COLO668 (cell line): ENCODE data around the gene HINT3.
"Not testable (repeated sequence)": the region's sequence is repeated elsewhere in the genome, so short reads cannot be mapped to it uniquely, and the experiment has no call there.

ENCODE experiments used
- DNase-seq: peaks from one replicate; lab custom pipeline; 2025; ENCODE audit not compliant: unreplicated experiment; lab: John Stamatoyannopoulos, UW

HINT3 gene

DNA sequence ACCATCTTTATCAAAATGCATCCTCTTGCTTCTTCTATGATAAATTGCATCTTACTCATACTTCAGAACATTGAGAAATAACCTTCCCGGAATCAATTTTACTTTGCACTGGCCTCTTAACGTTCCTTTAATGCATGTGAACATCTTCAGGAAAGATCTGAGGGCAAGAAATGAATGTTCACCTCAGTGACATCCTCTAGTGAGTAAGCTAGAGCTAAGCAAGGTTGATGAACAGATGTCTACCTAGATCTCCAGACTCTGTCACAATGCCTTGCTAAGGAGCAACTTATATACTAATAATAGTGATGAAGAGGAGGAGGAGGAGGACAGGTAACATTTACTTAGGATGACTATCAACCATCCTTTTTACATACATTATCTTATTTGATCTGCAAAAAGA lies 16.8 kb upstream of the HINT3 start:
- DNase-seq: no peak

GRCh38 chr6:125940247-125941041 lies 16.1 kb upstream of the HINT3 start:
- no peak for DNase-seq

- DNase-seq: no peak
These were observed 13.7 kb upstream of the HINT3 start for GRCh38 chr6:125942672-125943527.

DNA sequence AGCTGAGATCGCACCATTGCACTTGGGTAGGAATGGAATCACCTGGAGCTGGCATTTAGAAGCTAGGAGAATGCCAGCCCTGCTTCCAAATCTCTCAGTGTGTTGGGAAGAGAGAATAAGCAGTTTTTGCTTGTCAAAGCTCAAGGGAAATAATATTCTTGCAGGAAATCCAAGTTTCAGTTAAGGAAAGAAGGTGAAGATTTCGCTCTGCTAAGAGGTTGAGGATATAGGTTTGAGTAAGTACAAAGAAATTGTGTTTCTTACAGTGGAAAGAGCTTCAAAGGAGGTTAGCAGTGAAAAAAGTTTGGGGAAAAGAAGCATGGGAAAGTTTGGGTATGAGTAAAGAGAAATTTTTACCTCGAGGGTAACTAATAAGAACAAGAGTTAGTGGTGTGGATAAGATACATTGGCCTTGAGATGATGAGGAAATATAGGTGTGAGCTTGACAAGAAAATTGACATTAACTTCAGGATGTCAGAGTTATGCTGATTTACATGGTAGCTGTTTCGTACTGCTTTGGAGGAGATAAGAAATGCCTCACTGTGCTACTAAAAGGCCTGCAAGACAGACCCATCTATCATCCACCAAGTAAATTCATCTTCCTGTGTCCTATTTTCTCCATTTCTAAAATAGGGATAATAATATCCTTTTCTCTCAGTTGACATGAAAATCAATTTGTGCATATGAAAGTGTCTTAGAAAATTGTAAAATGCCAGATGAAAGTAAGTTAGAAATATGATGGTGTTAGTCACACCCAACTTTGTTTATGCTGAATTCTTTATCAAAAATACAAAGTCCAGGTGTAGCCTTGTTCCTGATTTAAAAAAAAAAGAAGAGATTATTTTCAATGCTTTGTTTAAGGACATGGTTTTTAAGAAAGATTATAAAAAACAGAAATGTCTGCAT lies 12.8 kb upstream of the HINT3 start:
- no peak for DNase-seq

GRCh38 chr6:125944434-125944816 lies 12.1 kb upstream of the HINT3 start:
- DNase-seq: no peak

- DNase-seq: no peak
These were observed 11.7 kb upstream of the HINT3 start for GRCh38 chr6:125944896-125945295.

- no peak for DNase-seq
These were observed 11.0 kb upstream of the HINT3 start for GRCh38 chr6:125945378-125946141.

- no peak for DNase-seq
These were observed 9.0 kb upstream of the HINT3 start for GRCh38 chr6:125947615-125948014.

DNA sequence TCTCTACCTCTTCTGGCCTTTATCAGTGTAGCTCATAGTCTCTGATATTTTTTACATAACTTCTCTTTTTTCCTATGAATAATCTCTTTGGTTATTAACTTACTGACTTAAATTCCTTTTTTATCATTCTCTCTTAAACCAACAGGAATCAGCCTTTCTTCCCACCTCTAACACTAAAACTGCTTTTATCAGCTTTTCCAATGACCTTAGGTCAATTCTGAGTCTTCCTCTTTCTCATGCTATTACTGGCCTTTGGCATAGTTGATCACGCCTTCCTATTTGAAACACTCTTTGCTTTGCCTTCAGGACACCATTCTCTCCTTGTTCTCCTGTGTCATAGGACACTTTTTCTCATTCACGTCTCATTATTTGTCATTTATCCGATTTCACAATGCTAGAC lies 8.1 kb upstream of the HINT3 start:
- no peak for DNase-seq

DNA sequence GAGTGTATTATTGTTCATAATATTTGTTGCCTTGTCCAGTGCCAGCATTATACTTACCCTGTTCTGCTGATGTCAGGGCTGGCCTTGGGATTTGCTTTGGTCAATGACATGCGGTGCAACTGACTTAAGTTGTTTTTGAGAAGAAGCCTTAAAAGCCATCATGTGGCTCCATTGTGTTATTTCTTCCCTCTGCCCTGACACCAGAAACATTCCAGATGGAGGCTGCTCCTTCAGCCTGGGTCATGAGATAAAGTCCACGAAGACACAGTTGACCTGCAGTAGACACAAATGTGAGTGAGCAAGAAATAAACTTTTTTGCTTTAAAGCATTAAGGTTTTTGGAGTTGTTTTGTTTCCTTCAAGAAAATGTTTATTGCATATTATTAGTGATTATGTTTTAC lies 7.5 kb upstream of the HINT3 start:
- DNase-seq: no peak

GRCh38 chr6:125950293-125950692 lies 6.3 kb upstream of the HINT3 start:
- no peak for DNase-seq

DNA sequence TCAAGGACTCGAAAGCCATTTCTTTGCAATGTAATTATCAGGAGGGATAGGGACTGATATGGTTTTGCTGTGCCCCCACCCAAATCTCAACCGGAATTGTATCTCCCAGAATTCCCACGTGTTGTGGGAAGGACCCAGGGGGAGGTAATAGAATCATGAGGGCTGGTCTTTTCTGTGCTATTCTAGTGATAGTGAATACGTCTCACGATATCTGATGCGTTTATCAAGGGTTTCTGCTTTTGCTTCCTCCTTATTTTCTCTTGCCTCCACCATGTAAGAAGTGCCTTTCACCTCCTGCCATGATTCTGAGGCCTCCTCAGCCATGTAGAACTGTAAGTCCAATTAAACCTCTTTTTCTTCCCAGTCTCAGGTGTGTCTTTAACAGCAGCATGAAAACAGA lies 5.9 kb upstream of the HINT3 start:
- not testable (repeated sequence) for DNase-seq

DNA sequence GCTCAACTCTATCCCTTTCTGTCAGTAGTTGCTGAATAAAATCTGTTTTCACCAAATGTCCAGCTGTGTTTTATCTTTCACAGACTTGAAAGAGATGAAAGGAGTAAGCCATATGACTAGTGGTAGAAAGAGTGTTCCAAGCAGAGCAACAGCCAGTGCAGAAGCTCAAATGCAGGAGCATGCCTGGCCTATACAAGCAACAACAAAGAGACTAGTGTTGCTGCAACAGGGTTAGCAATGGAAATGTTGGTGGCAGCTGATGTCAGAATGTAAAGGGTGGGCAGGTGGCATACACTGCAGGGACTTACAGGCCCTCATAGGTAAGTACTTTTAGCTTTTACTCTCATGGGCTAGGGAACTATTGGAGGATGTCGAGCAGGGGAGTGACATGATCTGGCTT lies 5.2 kb upstream of the HINT3 start:
- DNase-seq: no peak

- DNase-seq: no peak
These were observed 3.6 kb upstream of the HINT3 start for GRCh38 chr6:125952764-125953501.

DNA sequence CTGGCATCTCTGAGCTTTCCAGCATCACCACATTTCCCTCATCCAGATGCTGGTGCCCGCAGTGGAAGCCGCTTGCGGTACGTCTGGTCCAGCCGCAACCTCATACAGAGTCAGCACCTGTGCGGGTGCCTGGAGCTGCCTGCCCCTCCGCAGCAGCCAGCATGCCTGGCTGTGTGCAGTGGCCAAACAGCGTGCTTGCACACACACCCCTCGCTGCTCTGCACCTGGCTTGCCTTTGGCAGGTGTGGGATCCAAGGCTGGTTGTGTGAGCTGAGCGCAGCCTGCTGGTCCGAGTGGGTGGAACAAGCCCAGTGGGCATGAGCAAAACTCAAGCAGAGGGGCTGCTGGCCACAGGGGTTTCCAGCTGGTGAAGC lies 3.1 kb upstream of the HINT3 start:
- DNase-seq: peak; percentile 76

DNA sequence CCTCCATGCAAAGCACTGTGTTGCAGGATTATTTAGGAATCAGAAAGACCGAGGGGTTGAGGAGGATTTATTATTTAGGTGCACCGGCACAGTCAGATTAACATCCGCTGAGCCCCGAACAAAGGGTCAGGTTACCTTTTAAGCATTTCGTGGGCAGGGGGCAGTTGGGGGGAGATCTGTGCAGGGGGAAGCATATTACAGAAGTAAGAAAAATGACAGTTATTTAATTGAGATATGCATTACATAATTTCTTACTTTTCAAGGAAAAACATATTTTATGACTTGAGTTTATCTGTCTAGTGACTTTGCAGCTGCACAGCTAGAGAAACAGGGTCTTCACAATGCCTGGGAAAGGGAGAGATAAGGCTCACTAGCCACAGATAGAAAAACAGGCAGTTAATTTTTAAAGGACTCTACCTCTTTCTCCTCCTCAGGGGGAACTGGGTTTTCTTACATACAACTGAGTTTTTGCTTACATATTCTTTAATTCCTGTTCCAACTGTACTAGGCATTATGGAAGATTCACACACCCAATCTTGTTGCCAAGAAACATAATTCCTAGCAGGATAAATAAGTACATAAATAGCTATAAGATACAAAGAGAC lies 1.7 kb upstream of the HINT3 start:
- no peak for DNase-seq

GRCh38 chr6:125955973-125956372 lies 597 bp upstream of the HINT3 start:
- no peak for DNase-seq

GRCh38 chr6:125957391-125957693 lies 772 bp downstream of the HINT3 start:
- no peak for DNase-seq

GRCh38 chr6:125957845-125958244 lies 1.3 kb downstream of the HINT3 start:
- no peak for DNase-seq

DNA sequence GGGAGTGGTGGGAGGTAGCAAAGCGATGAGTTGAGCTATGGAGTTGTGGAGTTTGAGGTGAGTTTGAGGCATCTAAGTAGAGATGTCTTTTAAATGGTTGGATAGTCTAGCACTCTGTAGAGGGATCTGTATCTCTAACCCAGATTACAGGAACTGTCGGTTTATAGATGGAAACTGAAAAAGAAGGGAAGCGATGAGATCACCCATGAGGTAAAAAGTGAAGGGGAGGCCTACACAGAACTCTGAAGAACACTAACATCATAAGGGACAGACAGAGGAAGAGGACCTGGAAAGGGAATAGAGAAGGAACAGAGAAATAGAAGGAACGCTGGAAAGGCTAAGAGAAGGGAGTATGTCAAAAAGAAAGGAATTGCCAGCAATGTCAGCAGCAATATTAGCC lies 2.5 kb downstream of the HINT3 start:
- no peak for DNase-seq
